NCI-H2107 treated with DMSO at 0.1 percent for 48 hours (cell line): ENCODE results near the gene PDE8A.

Experiments used
- DNase-seq: peaks from one replicate; lab custom pipeline; 2025; ENCODE audit not compliant: unreplicated experiment; lab: John Stamatoyannopoulos, UW

The PDE8A gene

GRCh38 chr15:85116925-85117646, 135.4 kb downstream of the PDE8A start:
- DNase-seq, result no peak

GRCh38 chr15:85118173-85118572, 136.5 kb downstream of the PDE8A start:
- no peak for DNase-seq

DNA sequence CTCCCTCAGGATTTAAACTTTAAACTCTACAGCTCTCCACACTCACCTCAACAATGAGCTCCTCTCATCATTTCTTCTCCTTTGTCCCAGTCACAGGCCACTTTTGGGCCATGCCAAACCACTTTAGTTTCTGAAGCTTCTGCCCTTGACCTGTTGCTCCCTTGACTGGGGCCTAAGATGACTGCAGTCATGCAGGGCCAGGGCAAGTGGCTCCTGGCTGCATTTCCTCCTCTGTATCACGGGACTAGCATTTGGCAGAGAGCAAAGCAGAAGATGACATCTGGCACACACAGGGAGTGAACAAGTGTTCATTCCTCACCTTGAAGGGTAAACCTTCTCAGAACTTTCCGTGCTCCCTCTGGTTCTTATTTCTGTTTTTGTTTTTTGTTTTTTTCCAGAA, 136.9 kb downstream of the PDE8A start:
- DNase-seq, result no peak

- no peak for DNase-seq
Observed at GRCh38 chr15:85120351-85121113, 138.9 kb downstream of the PDE8A start.

- DNase-seq, result no peak
Observed at GRCh38 chr15:85124173-85124572, 142.5 kb downstream of the PDE8A start.

DNA sequence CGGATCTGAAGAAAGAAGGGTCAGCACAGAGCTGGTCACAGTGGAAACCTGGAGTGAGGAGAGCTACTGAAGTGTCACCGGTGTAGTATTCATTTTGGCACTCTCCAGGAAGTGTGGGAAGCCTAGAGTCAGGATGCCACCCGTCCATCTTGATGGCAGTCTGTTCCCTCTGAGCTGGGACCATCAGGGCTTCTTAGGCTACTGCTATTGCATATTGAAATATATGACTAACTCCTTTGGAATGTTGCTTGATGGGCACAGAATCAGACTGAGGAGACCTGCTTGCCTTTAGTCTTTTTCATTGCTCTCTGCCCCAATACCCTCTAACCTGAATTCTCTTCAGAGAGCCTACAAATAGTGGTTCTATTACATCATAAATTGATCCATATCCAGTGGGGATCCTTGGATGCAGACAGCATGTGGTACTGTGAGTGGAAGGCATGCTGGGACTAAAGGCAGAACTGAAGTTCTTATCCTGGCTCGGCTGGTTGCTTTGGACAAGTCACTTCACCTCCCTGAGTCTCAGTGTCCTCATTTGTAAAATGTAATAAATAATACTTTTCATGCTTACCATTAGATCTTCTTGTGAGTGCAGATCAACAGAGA, 143.5 kb downstream of the PDE8A start:
- DNase-seq, result no peak

GRCh38 chr15:85128621-85129020, 147.0 kb downstream of the PDE8A start:
- no peak for DNase-seq

DNA sequence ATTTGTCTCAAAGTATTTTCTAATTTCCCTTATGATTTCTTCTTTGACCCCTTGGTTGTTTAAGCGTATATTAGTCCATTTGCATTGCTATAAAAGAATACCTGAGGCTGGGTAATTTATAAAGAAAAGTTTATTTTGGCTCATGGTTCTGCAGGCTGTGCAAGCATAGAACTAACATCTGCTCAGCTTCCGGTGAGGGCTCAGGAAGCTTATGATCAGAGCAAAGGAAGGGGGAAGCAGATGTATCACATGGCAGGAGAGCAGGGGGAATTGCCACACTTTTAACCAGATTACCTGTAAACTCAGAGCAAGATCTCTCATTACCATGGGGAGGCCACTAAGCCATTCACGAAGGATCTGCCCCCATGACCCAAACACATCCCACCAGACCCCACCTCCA, 148.2 kb downstream of the PDE8A start:
- no peak for DNase-seq

DNA sequence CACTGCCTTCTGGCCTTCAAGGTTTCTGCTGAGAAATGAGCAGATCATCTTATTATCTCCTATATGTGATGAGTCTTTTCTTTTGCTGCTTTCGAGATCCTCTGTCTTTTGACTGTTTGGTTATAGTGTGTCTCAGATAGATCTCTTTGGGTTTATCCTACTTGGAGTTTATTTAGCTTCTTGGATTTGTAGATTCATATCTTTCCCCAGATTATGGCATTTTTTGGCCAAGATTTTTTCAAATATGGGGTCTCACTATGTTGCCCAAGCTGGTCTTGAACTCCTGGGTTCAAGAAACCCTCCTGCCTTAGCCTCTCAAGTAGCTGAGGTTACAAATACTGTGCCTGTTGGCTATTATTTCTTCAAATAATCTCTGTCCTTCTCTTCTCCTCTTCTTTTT, 150.3 kb downstream of the PDE8A start:
- no peak for DNase-seq

- DNase-seq, result no peak
Observed at GRCh38 chr15:85133709-85134108, 152.1 kb downstream of the PDE8A start.

DNA sequence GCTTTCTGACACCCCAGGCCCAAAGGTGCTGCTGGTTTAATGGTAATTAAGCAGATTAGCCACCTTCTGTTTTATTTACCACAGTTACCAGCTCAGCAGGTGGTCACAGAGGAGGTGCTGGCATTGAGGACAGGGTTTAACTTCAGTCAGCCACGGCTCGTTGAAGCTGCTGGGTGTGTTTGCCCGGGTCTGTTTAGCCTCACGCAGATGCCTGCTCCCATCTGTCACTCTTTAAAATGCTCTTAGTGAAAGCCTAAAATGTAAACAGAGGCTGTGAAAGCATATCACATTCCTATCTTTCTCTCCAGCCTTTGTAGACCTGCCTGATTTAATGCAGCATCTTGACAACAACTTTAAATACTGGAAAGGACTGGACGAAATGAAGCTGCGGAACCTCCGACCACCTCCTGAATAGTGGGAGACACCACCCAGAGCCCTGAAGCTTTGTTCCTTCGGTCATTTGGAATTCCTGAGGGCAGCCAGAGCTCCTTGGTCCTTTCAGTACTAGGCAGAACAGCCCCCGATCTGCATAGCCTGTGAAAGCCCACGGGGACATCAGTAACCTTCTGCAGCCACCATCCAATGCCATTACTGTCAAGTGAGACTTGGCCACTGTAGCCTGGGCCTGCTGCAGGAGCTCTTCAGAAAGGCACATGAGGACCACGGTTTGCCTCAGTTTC, 156.0 kb downstream of the PDE8A start:
- peak; percentile 82 for DNase-seq

- DNase-seq, result no peak
Observed at GRCh38 chr15:85139391-85139790, 157.7 kb downstream of the PDE8A start.

- DNase-seq, result no peak
Observed at GRCh38 chr15:85141726-85142125, 160.1 kb downstream of the PDE8A start.

GRCh38 chr15:85142312-85142711, 160.7 kb downstream of the PDE8A start:
- DNase-seq, result no peak

- DNase-seq, result no peak
Observed at GRCh38 chr15:85149465-85150129, 167.9 kb downstream of the PDE8A start.

DNA sequence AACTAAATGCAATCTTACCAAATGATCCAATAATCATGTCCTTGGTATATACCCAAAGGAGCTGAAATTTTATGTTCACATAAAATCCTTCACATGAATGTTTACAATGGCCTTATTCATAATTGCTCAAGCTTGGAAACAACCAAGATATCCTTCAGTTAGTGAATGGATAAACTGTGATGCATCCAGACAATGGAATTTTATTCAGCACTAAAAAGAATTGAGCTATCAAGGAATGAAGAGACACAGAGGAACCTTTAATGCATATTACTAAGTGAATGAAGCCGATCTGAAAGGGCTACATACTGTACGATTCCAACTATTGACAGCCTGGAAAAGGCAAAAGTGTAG, 168.4 kb downstream of the PDE8A start:
- no peak for DNase-seq

- no peak for DNase-seq
Observed at GRCh38 chr15:85151145-85151544, 169.5 kb downstream of the PDE8A start.

- no peak for DNase-seq
Observed at GRCh38 chr15:85151861-85152260, 170.2 kb downstream of the PDE8A start.

DNA sequence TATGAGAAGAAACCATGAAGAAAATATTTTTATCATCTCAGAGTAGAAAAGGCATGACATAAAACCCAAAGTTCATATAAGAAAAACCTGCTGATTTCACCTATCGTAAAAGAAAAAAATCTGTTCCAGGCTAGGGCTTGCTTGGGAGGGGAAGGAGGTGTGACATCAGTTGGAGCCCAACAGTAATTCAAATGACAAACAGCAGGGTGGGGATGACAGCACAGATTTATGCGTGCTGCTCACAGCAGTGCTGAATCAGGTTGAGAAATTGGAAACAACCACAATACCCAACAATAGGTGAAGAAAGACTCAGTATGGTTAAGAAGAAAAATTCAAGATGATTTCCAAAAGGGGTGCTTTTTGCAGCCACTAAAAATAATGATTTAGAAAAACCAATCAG, 172.4 kb downstream of the PDE8A start:
- no peak for DNase-seq

GRCh38 chr15:85155360-85155759, 173.7 kb downstream of the PDE8A start:
- DNase-seq, result no peak

DNA sequence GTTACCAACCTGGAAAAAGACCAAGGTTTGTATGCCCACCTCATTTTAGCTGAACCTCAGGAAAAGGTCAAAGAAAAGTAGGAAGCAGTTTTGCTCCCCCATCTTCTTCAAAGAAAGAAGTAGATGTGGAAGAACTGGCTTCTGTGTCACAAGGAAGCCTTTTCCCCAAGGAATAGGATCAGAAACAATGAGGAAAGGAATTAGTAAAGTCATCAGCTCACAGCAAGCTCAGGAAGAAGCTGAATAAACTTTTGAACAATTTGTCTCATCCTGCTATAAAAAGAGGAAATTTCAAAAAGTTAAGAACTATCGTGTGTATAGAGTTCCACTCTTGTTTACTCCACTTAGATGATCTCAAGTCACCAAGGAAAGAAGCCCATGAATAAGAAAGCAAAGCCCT, 174.2 kb downstream of the PDE8A start:
- no peak for DNase-seq
